ENCODE data around the gene TPH1. TPM values are rescaled to one million over a fixed set of nuclear protein-coding genes. Genes with fewer than 3 reads are reported as not detected.

The TPH1 gene
- total and polyA plus RNA-seq, 2 donors = 0.24 to 0.75 TPM

- no peaks in the 10 kb centered on the region for H3K9me3 ChIP-seq (ENCODE audit: control insufficient read depth in 2 of 2, insufficient read depth in 1 of 2, low read length in 1 of 2)
- DNase-seq (ENCODE audit: low read depth in 6 of 9, low spot score in 9 of 9) = peak in 3 of 9 donors; percentile 2 to 12 (median 8)
- H3K4me1 ChIP-seq (ENCODE audit: control insufficient read depth in 2 of 2, insufficient read depth in 2 of 2, low read length in 2 of 2) = no peaks in the 10 kb centered on the region
- no peaks in the 10 kb centered on the region for H3K27me3 ChIP-seq (ENCODE audit: control insufficient read depth in 2 of 2, insufficient read depth in 1 of 2, low read length in 1 of 2)
- 97% methylated on average over 10 of the region's 10 CpGs for WGBS
- H3K4me3 ChIP-seq (ENCODE audit: low read length in 2 of 2) = no peak overlapping the region
- no peak overlapping the region for H3K27ac ChIP-seq (ENCODE audit: low read depth in 1 of 2, low read length in 1 of 2)
- H3K36me3 ChIP-seq (ENCODE audit: control insufficient read depth in 2 of 2, insufficient read depth in 2 of 2, low read length in 1 of 2) = no peaks in the 10 kb centered on the region
These were observed 8.5 kb upstream of the TPH1 start for GRCh38 chr11:18054511-18055103.

- Histone ChIP-seq H3K36me3 (ENCODE audit: control insufficient read depth in 2 of 2, insufficient read depth in 2 of 2, low read length in 1 of 2) (no peaks in the 10 kb centered on the region), H3K27ac (ENCODE audit: low read depth in 1 of 2, low read length in 1 of 2) (no peak overlapping the region), H3K9me3 (ENCODE audit: control insufficient read depth in 2 of 2, insufficient read depth in 1 of 2, low read length in 1 of 2) (no peaks in the 10 kb centered on the region), H3K4me3 (ENCODE audit: low read length in 2 of 2) (no peak overlapping the region), H3K27me3 (ENCODE audit: control insufficient read depth in 2 of 2, insufficient read depth in 1 of 2, low read length in 1 of 2) (peaks cover 12 to 16% of the 10 kb centered on the region in 2 donors), H3K4me1 (ENCODE audit: control insufficient read depth in 2 of 2, insufficient read depth in 2 of 2, low read length in 2 of 2) (no peaks in the 10 kb centered on the region)
- DNase-seq (ENCODE audit: low read depth in 6 of 9, low spot score in 9 of 9) = no peak
- whole genome bisulfite sequencing = 15% methylated on average over 2 of the region's 2 CpGs
These were observed 4.8 kb upstream of the TPH1 start for GRCh38 chr11:18050848-18051247.

GRCh38 chr11:18036456-18036855, 9.6 kb downstream of the TPH1 start:
- H3K27ac ChIP-seq (ENCODE audit: low read depth in 1 of 2, low read length in 1 of 2) = no peak overlapping the region
- no peak for DNase-seq (ENCODE audit: low read depth in 6 of 9, low spot score in 9 of 9)
- H3K27me3 ChIP-seq (ENCODE audit: control insufficient read depth in 2 of 2, insufficient read depth in 1 of 2, low read length in 1 of 2) = no peaks in the 10 kb centered on the region
- H3K9me3 ChIP-seq (ENCODE audit: control insufficient read depth in 2 of 2, insufficient read depth in 1 of 2, low read length in 1 of 2) = no peaks in the 10 kb centered on the region
- no peaks in the 10 kb centered on the region for H3K4me1 ChIP-seq (ENCODE audit: control insufficient read depth in 2 of 2, insufficient read depth in 2 of 2, low read length in 2 of 2)
- H3K4me3 ChIP-seq (ENCODE audit: low read length in 2 of 2) = no peak overlapping the region
- no peaks in the 10 kb centered on the region for H3K36me3 ChIP-seq (ENCODE audit: control insufficient read depth in 2 of 2, insufficient read depth in 2 of 2, low read length in 1 of 2)

GRCh38 chr11:18027475-18027874, 18.6 kb downstream of the TPH1 start:
- no peak overlapping the region for H3K4me3 ChIP-seq (ENCODE audit: low read length in 2 of 2)
- no peaks in the 10 kb centered on the region for H3K27me3 ChIP-seq (ENCODE audit: control insufficient read depth in 2 of 2, insufficient read depth in 1 of 2, low read length in 1 of 2)
- no peaks in the 10 kb centered on the region for H3K9me3 ChIP-seq (ENCODE audit: control insufficient read depth in 2 of 2, insufficient read depth in 1 of 2, low read length in 1 of 2)
- no peak overlapping the region for H3K27ac ChIP-seq (ENCODE audit: low read depth in 1 of 2, low read length in 1 of 2)
- H3K4me1 ChIP-seq (ENCODE audit: control insufficient read depth in 2 of 2, insufficient read depth in 2 of 2, low read length in 2 of 2) = no peaks in the 10 kb centered on the region
- DNase-seq (ENCODE audit: low read depth in 6 of 9, low spot score in 9 of 9) = no peak
- 96% methylated on average over 2 of the region's 2 CpGs for WGBS
- no peaks in the 10 kb centered on the region for H3K36me3 ChIP-seq (ENCODE audit: control insufficient read depth in 2 of 2, insufficient read depth in 2 of 2, low read length in 1 of 2)

- no peaks in the 10 kb centered on the region for H3K27me3 ChIP-seq (ENCODE audit: control insufficient read depth in 2 of 2, insufficient read depth in 1 of 2, low read length in 1 of 2)
- H3K4me3 ChIP-seq (ENCODE audit: low read length in 2 of 2) = no peak overlapping the region
- H3K36me3 ChIP-seq (ENCODE audit: control insufficient read depth in 2 of 2, insufficient read depth in 2 of 2, low read length in 1 of 2) = no peaks in the 10 kb centered on the region
- H3K4me1 ChIP-seq (ENCODE audit: control insufficient read depth in 2 of 2, insufficient read depth in 2 of 2, low read length in 2 of 2) = no peaks in the 10 kb centered on the region
- DNase-seq (ENCODE audit: low read depth in 6 of 9, low spot score in 9 of 9) = no peak
- no peak overlapping the region for H3K27ac ChIP-seq (ENCODE audit: low read depth in 1 of 2, low read length in 1 of 2)
- no peaks in the 10 kb centered on the region for H3K9me3 ChIP-seq (ENCODE audit: control insufficient read depth in 2 of 2, insufficient read depth in 1 of 2, low read length in 1 of 2)
- WGBS = 99% methylated on average over 1 of the region's 1 CpG
These were observed 23.6 kb downstream of the TPH1 start for GRCh38 chr11:18022419-18022818.

GRCh38 chr11:18019650-18020049, 26.4 kb downstream of the TPH1 start:
- no peak overlapping the region for H3K4me3 ChIP-seq (ENCODE audit: low read length in 2 of 2)
- H3K4me1 ChIP-seq (ENCODE audit: control insufficient read depth in 2 of 2, insufficient read depth in 2 of 2, low read length in 2 of 2) = no peaks in the 10 kb centered on the region
- no peaks in the 10 kb centered on the region for H3K9me3 ChIP-seq (ENCODE audit: control insufficient read depth in 2 of 2, insufficient read depth in 1 of 2, low read length in 1 of 2)
- no peaks in the 10 kb centered on the region for H3K27me3 ChIP-seq (ENCODE audit: control insufficient read depth in 2 of 2, insufficient read depth in 1 of 2, low read length in 1 of 2)
- H3K36me3 ChIP-seq (ENCODE audit: control insufficient read depth in 2 of 2, insufficient read depth in 2 of 2, low read length in 1 of 2) = no peaks in the 10 kb centered on the region
- DNase-seq (ENCODE audit: low read depth in 6 of 9, low spot score in 9 of 9) = no peak
- H3K27ac ChIP-seq (ENCODE audit: low read depth in 1 of 2, low read length in 1 of 2) = no peak overlapping the region

- Histone ChIP-seq H3K4me1 (ENCODE audit: control insufficient read depth in 2 of 2, insufficient read depth in 2 of 2, low read length in 2 of 2) (peaks cover 7 to 13% of the 10 kb centered on the region in 2 donors), H3K9me3 (ENCODE audit: control insufficient read depth in 2 of 2, insufficient read depth in 1 of 2, low read length in 1 of 2) (peaks cover 0 to 4% of the 10 kb centered on the region in 2 donors), H3K4me3 (ENCODE audit: low read length in 2 of 2) (no peak overlapping the region), H3K36me3 (ENCODE audit: control insufficient read depth in 2 of 2, insufficient read depth in 2 of 2, low read length in 1 of 2) (no peaks in the 10 kb centered on the region), H3K27ac (ENCODE audit: low read depth in 1 of 2, low read length in 1 of 2) (no peak overlapping the region), H3K27me3 (ENCODE audit: control insufficient read depth in 2 of 2, insufficient read depth in 1 of 2, low read length in 1 of 2) (no peaks in the 10 kb centered on the region)
- no peak for DNase-seq (ENCODE audit: low read depth in 6 of 9, low spot score in 9 of 9)
- WGBS = 93% methylated on average over 2 of the region's 2 CpGs
These were observed 29.3 kb downstream of the TPH1 start for GRCh38 chr11:18016789-18017188.

GRCh38 chr11:18014876-18015275, 31.2 kb downstream of the TPH1 start:
- no peak for DNase-seq (ENCODE audit: low read depth in 6 of 9, low spot score in 9 of 9)

GRCh38 chr11:18013790-18014507, 32.1 kb downstream of the TPH1 start:
- peak overlapping the region; percentile 75 to 83 for H3K4me3 ChIP-seq (ENCODE audit: low read length in 2 of 2)
- 21% methylated on average over 11 of the region's 11 CpGs for WGBS
- H3K36me3 ChIP-seq (ENCODE audit: control insufficient read depth in 2 of 2, insufficient read depth in 2 of 2, low read length in 1 of 2) = no peaks in the 10 kb centered on the region
- no peaks in the 10 kb centered on the region for H3K27me3 ChIP-seq (ENCODE audit: control insufficient read depth in 2 of 2, insufficient read depth in 1 of 2, low read length in 1 of 2)
- H3K9me3 ChIP-seq (ENCODE audit: control insufficient read depth in 2 of 2, insufficient read depth in 1 of 2, low read length in 1 of 2) = peaks cover 0 to 6% of the 10 kb centered on the region in 2 donors
- H3K27ac ChIP-seq (ENCODE audit: low read depth in 1 of 2, low read length in 1 of 2) = peak overlapping the region; percentile 84 to 94
- peaks cover 7 to 13% of the 10 kb centered on the region in 2 donors for H3K4me1 ChIP-seq (ENCODE audit: control insufficient read depth in 2 of 2, insufficient read depth in 2 of 2, low read length in 2 of 2)
- peak in 2 of 9 donors; percentile 2 for DNase-seq (ENCODE audit: low read depth in 6 of 9, low spot score in 9 of 9)

More at GRCh38 chr11:18014876-18015275, 31.2 kb downstream of the TPH1 start:
- Histone ChIP-seq H3K4me3 (ENCODE audit: low read length in 2 of 2) (no peak overlapping the region), H3K9me3 (ENCODE audit: control insufficient read depth in 2 of 2, insufficient read depth in 1 of 2, low read length in 1 of 2) (peaks cover 0 to 6% of the 10 kb centered on the region in 2 donors), H3K27ac (ENCODE audit: low read depth in 1 of 2, low read length in 1 of 2) (no peak overlapping the region), H3K36me3 (ENCODE audit: control insufficient read depth in 2 of 2, insufficient read depth in 2 of 2, low read length in 1 of 2) (no peaks in the 10 kb centered on the region), H3K27me3 (ENCODE audit: control insufficient read depth in 2 of 2, insufficient read depth in 1 of 2, low read length in 1 of 2) (no peaks in the 10 kb centered on the region), H3K4me1 (ENCODE audit: control insufficient read depth in 2 of 2, insufficient read depth in 2 of 2, low read length in 2 of 2) (peaks cover 7 to 13% of the 10 kb centered on the region in 2 donors)
